ENCODE data around the gene C16orf87. TPM values are rescaled to one million over a fixed set of nuclear protein-coding genes. Genes with fewer than 3 reads are reported as not detected.

Gene C16orf87
- total RNA-seq, 1 donor from 2014 or later, result 28.6 TPM

DNA sequence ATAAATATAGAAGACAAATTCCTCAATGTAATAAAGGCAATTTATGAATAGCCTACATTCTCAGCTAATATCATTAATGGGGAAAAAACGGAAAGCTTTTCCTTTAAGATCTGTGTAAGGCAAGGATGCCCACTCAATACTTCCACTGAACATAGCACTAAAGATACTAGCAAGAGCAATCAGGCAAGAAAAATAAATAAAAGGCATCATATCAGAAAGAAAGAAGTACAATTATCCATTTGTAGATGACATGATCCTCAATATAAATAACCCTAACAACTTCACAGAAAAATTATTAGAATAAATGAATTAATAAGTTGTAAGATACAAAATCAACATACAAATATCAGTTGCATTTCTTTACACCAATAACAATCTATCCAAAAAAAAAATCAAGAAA lies 37.1 kb downstream of the C16orf87 start:
- peaks cover 36% of the 10 kb centered on the region for H3K9me3 Mint-ChIP-seq
- H3K4me1 Mint-ChIP-seq, result peaks cover 9% of the 10 kb centered on the region
- no peak for DNase-seq (ENCODE audit: low spot score in 2 of 2, unreplicated experiment in 2 of 2)
- H3K27ac Mint-ChIP-seq, result no peak overlapping the region
- TF ChIP-seq, protein P1, sequence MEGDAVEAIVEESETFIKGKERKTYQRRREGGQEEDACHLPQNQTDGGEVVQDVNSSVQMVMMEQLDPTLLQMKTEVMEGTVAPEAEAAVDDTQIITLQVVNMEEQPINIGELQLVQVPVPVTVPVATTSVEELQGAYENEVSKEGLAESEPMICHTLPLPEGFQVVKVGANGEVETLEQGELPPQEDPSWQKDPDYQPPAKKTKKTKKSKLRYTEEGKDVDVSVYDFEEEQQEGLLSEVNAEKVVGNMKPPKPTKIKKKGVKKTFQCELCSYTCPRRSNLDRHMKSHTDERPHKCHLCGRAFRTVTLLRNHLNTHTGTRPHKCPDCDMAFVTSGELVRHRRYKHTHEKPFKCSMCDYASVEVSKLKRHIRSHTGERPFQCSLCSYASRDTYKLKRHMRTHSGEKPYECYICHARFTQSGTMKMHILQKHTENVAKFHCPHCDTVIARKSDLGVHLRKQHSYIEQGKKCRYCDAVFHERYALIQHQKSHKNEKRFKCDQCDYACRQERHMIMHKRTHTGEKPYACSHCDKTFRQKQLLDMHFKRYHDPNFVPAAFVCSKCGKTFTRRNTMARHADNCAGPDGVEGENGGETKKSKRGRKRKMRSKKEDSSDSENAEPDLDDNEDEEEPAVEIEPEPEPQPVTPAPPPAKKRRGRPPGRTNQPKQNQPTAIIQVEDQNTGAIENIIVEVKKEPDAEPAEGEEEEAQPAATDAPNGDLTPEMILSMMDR (IDR thresholded peaks at IDR 0.05; ENCODE audit: unreplicated experiment), result no peak
- H3K27me3 Mint-ChIP-seq (ENCODE audit: low read depth), result no peaks in the 10 kb centered on the region
- no peak overlapping the region for H3K4me3 Mint-ChIP-seq
- H3K36me3 Mint-ChIP-seq, result peaks cover 43% of the 10 kb centered on the region

DNA sequence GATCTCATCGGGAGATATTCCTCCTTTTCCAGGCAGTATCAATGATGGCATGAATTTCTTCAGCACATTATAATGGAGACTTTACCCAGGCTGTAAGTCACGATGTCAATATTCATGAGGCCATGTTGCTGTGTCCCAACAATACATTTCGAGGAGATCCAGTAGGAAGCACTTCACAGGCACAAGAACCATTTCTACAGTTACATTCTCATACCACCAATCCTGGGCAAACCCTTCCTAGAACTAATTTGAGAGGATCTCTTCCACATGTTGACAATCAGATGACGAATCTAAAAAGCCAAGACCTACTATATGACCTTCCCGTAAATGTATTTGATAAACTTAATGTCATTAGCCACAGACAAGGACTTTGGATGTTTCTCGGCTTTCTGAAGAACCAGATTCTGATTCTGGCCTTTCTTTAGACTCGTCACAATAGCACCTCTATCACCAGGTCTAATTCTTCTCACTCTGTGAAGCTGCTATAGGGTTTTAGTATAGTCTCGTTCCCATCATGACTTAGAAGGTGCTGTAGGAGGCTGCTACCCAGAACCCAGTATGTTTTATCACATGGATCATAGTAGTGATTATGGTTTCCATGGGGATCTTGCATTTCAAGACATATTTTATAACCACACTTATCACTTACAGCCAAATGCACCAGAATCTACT lies 40.2 kb downstream of the C16orf87 start:
- Mint-ChIP-seq H3K27me3 (ENCODE audit: low read depth) (no peaks in the 10 kb centered on the region), H3K9me3 (peaks cover 46% of the 10 kb centered on the region), H3K4me3 (peak overlapping the region; percentile 65), H3K27ac (peak overlapping the region; percentile 66), H3K4me1 (peaks cover 9% of the 10 kb centered on the region), H3K36me3 (peaks cover 42% of the 10 kb centered on the region)
- DNase-seq (ENCODE audit: low spot score in 2 of 2, unreplicated experiment in 2 of 2), result no peak
- TF ChIP-seq, protein P1 (IDR thresholded peaks at IDR 0.05; ENCODE audit: unreplicated experiment), result no peak

DNA sequence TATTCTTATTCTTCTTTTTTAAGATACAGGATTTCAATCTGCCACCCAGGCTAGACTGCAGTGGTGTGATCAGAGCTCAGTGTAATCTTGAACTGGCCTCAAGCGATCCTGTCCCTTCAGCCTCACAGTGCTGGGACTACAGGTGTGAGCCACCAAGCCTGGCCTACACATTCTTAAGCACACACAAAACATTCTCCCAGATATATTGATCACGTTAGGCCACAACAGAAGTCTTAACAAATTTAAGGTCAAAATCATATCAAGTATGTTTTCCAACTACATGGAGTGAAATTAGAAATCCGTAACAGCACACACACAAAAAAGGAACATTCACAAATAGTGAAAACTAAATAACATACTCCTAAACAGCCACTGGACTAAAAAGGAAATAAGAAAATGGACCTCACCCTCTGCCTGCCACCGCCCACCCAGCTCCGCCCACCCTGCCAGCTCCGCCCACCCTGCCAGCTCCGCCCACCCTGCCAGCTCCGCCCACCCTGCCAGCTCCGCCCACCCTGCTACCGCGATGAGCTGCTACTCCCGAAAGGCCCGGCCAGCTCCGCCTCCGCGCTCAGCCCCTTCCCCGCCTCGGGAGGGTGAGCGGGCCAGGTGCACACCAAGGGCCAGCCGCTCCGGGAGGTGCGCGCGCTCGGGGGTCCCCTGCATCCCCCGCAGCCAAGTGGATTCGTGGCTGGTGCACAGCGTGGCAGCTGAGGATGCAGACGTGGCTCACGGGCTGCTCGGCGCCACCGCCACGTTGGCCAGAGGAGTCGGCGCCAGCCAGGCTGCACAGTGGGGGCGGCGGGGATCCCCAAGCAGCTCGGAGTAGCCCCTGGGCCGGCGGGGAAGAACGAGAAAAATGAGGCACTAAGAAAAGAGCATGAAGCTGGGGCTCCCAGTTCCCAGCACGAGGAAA lies 41.2 kb downstream of the C16orf87 start:
- H3K4me3 Mint-ChIP-seq, result peak overlapping the region; percentile 65
- peaks cover 32% of the 10 kb centered on the region for H3K36me3 Mint-ChIP-seq
- H3K27ac Mint-ChIP-seq, result peak overlapping the region; percentile 84
- peak; percentile 41 to 66 for DNase-seq (ENCODE audit: low spot score in 2 of 2, unreplicated experiment in 2 of 2)
- no peaks in the 10 kb centered on the region for H3K27me3 Mint-ChIP-seq (ENCODE audit: low read depth)
- TF ChIP-seq, protein P1 (IDR thresholded peaks at IDR 0.05; ENCODE audit: unreplicated experiment), result no peak
- peaks cover 38% of the 10 kb centered on the region for H3K9me3 Mint-ChIP-seq
- peaks cover 14% of the 10 kb centered on the region for H3K4me1 Mint-ChIP-seq

DNA sequence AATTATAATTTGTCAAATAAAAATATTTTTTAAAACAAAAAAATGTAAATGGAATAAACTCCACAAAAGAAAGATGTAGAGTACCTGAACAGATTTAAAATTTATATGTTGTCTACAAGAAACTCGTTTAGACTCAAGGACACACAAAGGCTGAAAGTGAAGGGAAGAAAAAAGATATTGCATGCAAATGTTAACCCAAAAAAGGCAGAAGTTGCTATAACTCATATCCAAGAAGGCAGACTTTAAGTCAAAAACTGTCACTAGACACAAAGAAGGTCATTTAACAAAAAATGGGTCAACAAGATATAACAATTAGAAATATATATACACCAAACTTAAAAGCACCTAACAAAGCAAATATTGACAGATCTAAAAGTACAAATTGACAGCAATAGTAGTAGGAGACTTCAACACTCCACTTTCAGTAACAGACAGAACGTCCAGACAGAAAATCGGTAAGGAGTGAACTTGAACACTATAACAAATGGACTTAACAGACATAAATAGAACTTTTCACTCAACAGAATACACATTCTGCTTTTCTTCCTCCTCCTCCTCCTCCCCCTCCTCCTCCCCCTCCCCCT lies 42.0 kb downstream of the C16orf87 start:
- no peaks in the 10 kb centered on the region for H3K27me3 Mint-ChIP-seq (ENCODE audit: low read depth)
- peaks cover 27% of the 10 kb centered on the region for H3K36me3 Mint-ChIP-seq
- H3K9me3 Mint-ChIP-seq, result peaks cover 33% of the 10 kb centered on the region
- H3K27ac Mint-ChIP-seq, result no peak overlapping the region
- DNase-seq (ENCODE audit: low spot score in 2 of 2, unreplicated experiment in 2 of 2), result no peak
- no peak overlapping the region for H3K4me3 Mint-ChIP-seq
- TF ChIP-seq, protein P1 (IDR thresholded peaks at IDR 0.05; ENCODE audit: unreplicated experiment), result no peak
- H3K4me1 Mint-ChIP-seq, result peaks cover 14% of the 10 kb centered on the region

DNA sequence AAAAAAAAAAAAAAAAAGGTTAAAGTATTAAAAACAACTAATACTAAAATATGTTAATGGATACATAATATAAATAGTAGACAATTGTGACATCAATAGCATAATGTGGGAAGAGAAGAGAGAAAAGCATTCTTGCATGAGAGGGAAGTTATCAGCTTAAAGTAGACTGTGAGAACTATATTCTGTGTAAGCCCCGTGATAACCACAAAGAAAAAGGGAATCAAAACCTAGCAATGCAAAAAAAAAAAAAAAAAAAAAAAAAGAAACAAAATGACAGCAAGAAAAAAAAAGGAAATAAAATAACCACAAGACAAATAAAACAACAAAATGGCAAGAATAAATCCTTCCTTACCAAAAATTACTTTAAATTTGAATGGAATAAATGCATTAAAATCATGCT lies 43.1 kb downstream of the C16orf87 start:
- H3K27ac Mint-ChIP-seq, result no peak overlapping the region
- H3K4me3 Mint-ChIP-seq, result no peak overlapping the region
- TF ChIP-seq, protein P1 (IDR thresholded peaks at IDR 0.05; ENCODE audit: unreplicated experiment), result no peak
- H3K4me1 Mint-ChIP-seq, result peaks cover 14% of the 10 kb centered on the region
- no peaks in the 10 kb centered on the region for H3K27me3 Mint-ChIP-seq (ENCODE audit: low read depth)
- DNase-seq (ENCODE audit: low spot score in 2 of 2, unreplicated experiment in 2 of 2), result no peak
- H3K9me3 Mint-ChIP-seq, result peaks cover 34% of the 10 kb centered on the region
- H3K36me3 Mint-ChIP-seq, result peaks cover 21% of the 10 kb centered on the region
